ENCODE results near the gene ARIH2. TPM values are rescaled to one million over a fixed set of nuclear protein-coding genes. Genes with fewer than 3 reads are reported as not detected.

ARIH2 gene
- total RNA-seq, 1 donor from 2014 or later, result 88.1 TPM

- intact Hi-C loops (cut with DNase I), result no loop called here
- no peaks in the 10 kb centered on the region for H3K27me3 ChIP-seq
- H3K27ac ChIP-seq, result no peak overlapping the region
- DNase-seq, result peak; percentile 3
- no peak for TF ChIP-seq CTCF (IDR thresholded peaks at IDR 0.05)
- H3K4me1 ChIP-seq, result peaks cover 11% of the 10 kb centered on the region
- ATAC-seq, result no peak
- no peaks in the 10 kb centered on the region for H3K9me3 ChIP-seq
- H3K4me3 ChIP-seq, result no peak overlapping the region
- H3K36me3 ChIP-seq, result peaks cover 50% of the 10 kb centered on the region
These were observed 67.3 kb downstream of the ARIH2 start for GRCh38 chr3:48985831-48986376.

GRCh38 chr3:48989126-48989795, 70.6 kb downstream of the ARIH2 start:
- peaks cover 21% of the 10 kb centered on the region for H3K4me1 ChIP-seq
- intact Hi-C loops (cut with DNase I), result no loop called here
- DNase-seq, result no peak
- no peak for TF ChIP-seq CTCF (IDR thresholded peaks at IDR 0.05)
- H3K9me3 ChIP-seq, result no peaks in the 10 kb centered on the region
- H3K27me3 ChIP-seq, result no peaks in the 10 kb centered on the region
- no peak for ATAC-seq
- H3K4me3 ChIP-seq, result peak overlapping the region; percentile 89
- H3K36me3 ChIP-seq, result peaks cover 24% of the 10 kb centered on the region
- H3K27ac ChIP-seq, result peak overlapping the region; percentile 91

- Histone ChIP-seq H3K4me1 (peaks cover 21% of the 10 kb centered on the region), H3K36me3 (peaks cover 17% of the 10 kb centered on the region), H3K4me3 (peak within 1 kb of the TSS; percentile 89), H3K27me3 (no peaks in the 10 kb centered on the region), H3K9me3 (no peaks in the 10 kb centered on the region), H3K27ac (peak within 1 kb of the TSS; percentile 91)
- ATAC-seq (peak; percentile 93), DNase-seq (peak; percentile 90)
- peak; percentile 45 for TF ChIP-seq CTCF (IDR thresholded peaks at IDR 0.05)
- intact Hi-C loops (cut with DNase I), result no loop called here
These were observed 71.4 kb downstream of the ARIH2 start, which contains the start of gene P4HTM for GRCh38 chr3:48989796-48990635. TSS of gene P4HTM (plus strand) at chr3:48990241. CDS start at chr3:48990257, 16 bp downstream.

GRCh38 chr3:48990636-48991469, 72.2 kb downstream of the ARIH2 start:
- no peak for DNase-seq
- ATAC-seq, result peak; percentile 34

More at GRCh38 chr3:48990636-48991469, 72.2 kb downstream of the ARIH2 start:
- Histone ChIP-seq H3K27ac (peak overlapping the region; percentile 91), H3K4me1 (peaks cover 21% of the 10 kb centered on the region), H3K36me3 (peaks cover 10% of the 10 kb centered on the region), H3K4me3 (peak overlapping the region; percentile 89), H3K27me3 (no peaks in the 10 kb centered on the region), H3K9me3 (no peaks in the 10 kb centered on the region)
- intact Hi-C loops (cut with DNase I), result no loop called here
- TF ChIP-seq CTCF (IDR thresholded peaks at IDR 0.05), result no peak

Data from upper lobe of right lung (tissue), 1 donor.